Stimulated activated CD4-positive, alpha-beta T cell treated with anti-CD3 and anti-CD28 coated beads, Interleukin-15, amount 100 ng/mL, for 24 hours (primary cell): ENCODE results near the gene IZUMO2.
"Not testable (repeated sequence)": the region's sequence is repeated elsewhere in the genome, so short reads cannot be mapped to it uniquely, and the experiment has no call there.

ENCODE experiments used
- DNase-seq: peaks from one replicate; pipeline ENCODE4 v3.0.0-alpha.2; 2020

IZUMO2 gene

DNA sequence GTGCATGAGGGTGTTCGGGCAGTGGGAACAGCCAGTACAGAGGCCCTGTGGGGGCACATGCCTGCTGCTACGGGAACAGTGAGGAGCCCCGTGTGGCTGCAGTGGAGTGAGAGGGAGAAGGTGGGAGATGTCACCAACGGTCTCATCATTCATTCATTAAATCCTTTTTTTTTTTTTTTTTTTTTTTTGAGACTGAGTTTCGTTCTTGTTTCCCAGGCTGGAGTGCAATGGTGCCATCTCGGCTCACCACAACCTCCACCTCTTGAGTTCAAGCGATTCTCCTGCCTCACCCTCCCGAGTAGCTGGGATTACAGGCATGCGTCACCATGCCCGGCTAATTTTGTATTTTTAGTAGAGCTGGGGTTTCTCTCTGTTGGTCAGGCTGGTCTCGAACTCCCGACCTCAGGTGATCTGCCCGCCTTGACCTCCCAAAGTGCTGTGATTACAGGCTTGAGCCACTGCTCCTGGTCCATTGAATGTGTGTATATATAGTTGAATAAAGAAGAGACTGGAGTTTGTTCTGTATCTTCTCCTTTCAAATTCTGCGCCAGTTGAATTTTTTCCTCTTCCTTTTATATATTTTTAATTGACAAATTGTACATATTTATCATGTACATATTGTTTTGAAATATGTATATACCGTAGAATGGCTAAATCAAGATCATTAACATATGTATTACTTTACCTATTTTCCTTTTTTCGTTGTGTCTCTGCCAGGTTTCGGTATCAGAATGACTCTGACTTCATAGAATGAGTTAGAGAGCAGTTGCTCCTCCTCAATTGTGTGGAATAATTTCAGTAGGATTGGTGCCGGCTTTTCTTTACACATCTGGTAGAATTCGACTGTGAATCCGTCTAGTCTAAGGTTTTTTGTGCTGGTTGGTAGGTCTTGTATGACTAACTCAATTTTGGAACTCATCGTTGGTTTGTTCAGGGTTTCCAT is 28.0 kb downstream of the IZUMO2 start:
- not testable (repeated sequence) for DNase-seq

DNA sequence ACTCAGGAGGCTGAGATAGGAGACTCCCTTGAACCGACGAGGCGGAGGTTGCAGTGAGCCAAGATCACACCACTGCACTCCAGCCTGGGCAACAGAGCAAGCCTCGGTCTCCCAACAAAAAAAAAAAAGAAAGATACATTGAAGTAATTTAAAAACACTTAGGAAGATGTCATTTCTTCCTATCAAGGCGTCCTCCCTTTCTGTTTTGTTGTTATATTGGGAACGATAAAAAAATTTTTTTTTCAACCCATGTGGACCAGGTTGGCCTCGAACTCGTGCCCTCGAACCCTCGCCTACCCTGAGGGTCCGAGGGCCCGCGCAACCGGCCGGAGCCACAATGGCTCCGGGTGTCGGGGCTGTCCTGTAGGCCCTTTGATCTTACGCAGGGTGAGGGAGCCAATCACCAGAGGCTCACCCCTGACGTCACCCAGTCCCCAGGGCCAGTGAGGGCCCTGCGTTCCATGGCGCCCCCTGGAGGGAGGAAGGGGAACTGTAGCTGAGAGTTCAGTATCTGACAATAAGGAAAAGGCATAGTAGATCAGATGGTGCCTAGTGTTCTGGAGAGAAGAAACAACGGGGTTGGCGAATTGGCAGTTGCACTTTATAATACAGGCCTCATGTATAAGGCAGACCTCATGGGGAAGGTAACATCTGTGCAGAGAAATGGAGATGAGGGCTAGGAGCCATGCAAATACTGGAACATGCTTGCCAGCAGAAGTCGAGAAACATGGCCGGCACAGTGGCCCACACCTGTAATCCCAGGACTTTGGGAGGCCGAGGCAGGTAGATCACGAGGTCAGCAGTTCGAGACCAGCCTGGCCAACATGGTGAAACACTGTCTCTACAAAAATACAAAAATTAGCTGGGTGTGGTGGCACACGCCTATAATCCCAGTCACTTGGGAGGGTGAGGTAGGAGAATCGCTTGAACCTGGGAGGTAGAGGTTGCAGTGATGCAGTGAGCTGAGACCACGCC is 29.3 kb downstream of the IZUMO2 start:
- DNase-seq = not testable (repeated sequence)

- not testable (repeated sequence) for DNase-seq
These were observed 59.1 kb downstream of the IZUMO2 start for GRCh38 chr19:50104012-50104411.

GRCh38 chr19:50103405-50103804 is 59.7 kb downstream of the IZUMO2 start:
- DNase-seq = not testable (repeated sequence)
